WTC11 (cell line): ENCODE measurements around the gene HDGFL3. TPM values are rescaled to one million over a fixed set of nuclear protein-coding genes. Genes with fewer than 3 reads are reported as not detected.

ENCODE experiments used
- ATAC-seq: fragments of 200-7000 bp; cut with Tn5 transposase; 2 replicates; pipeline ENCODE4 v1.10.0; 2021; ENCODE audit warnings: mild to moderate bottlenecking, moderate library complexity
- CTCF ChIA-PET: fragments of 300-600 bp; sonication (Branson Sonifier 250); formaldehyde crosslinking; loops from one replicate; lab custom pipeline; 2021; ENCODE audit warnings: antibody characterized with exemption; lab: Charles Lee
- POLR2A ChIA-PET: fragments of 350-600 bp; sonication (Branson Sonifier 250); formaldehyde crosslinking; loops from one replicate; lab custom pipeline; 2021; ENCODE audit warnings: antibody characterized with exemption; lab: Charles Lee
- DNase-seq: peaks from one replicate; pipeline ENCODE4 v3.0.0; 2021; ENCODE audit warnings: low spot score
- H3K27ac Mint-ChIP-seq: 2 replicates; pipeline ENCODE4 v1.8.0; 2021; ENCODE audit warnings: mixed read lengths
- H3K27me3 Mint-ChIP-seq: 2 replicates; pipeline ENCODE4 v1.8.0; 2021; ENCODE audit warnings: low read depth, mild to moderate bottlenecking, moderate library complexity, mixed read lengths
- H3K36me3 Mint-ChIP-seq: 2 replicates; pipeline ENCODE4 v1.8.0; 2021; ENCODE audit warnings: mixed read lengths
- H3K4me1 Mint-ChIP-seq: 2 replicates; pipeline ENCODE4 v1.8.0; 2022; ENCODE audit warnings: mixed read lengths
- H3K4me3 Mint-ChIP-seq: 2 replicates; pipeline ENCODE4 v1.8.0; 2021; ENCODE audit warnings: mild to moderate bottlenecking, moderate library complexity, mixed read lengths
- H3K9me3 Mint-ChIP-seq: 2 replicates; pipeline ENCODE4 v1.8.0; 2021; ENCODE audit warnings: mixed read lengths
- E2F1 ChIP-seq: sonication (generic); formaldehyde crosslinking; IDR thresholded peaks from 2 replicates; pipeline ENCODE4 v1.8.0; 2022; ENCODE audit warnings: mild to moderate bottlenecking, missing genetic modification reagents
- E2F4 ChIP-seq: sonication (generic); formaldehyde crosslinking; IDR thresholded peaks from 2 replicates; pipeline ENCODE4 v1.8.1; 2022; ENCODE audit warnings: low read depth, mild to moderate bottlenecking, moderate library complexity, missing genetic modification reagents, borderline replicate concordance
- FOXJ3 ChIP-seq: sonication (generic); formaldehyde crosslinking; IDR thresholded peaks from 2 replicates; pipeline ENCODE4 v1.9.0; 2021; ENCODE audit warnings: missing genetic modification reagents, mild to moderate bottlenecking, borderline replicate concordance
- GABPB1 ChIP-seq: sonication (generic); formaldehyde crosslinking; IDR thresholded peaks from 2 replicates; pipeline ENCODE4 v1.8.1; 2023; ENCODE audit warnings: mild to moderate bottlenecking, missing genetic modification reagents
- JUN ChIP-seq: sonication (generic); formaldehyde crosslinking; IDR thresholded peaks from 2 replicates; pipeline ENCODE4 v1.8.0; 2023; ENCODE audit warnings: mild to moderate bottlenecking, missing genetic modification reagents
- STAT6 ChIP-seq: sonication (generic); formaldehyde crosslinking; conservative IDR thresholded peaks from 2 replicates; pipeline ENCODE4 v1.8.1; 2023; ENCODE audit warnings: mild to moderate bottlenecking, low read depth, missing genetic modification reagents, moderate library complexity
- TEAD4 ChIP-seq: sonication (generic); formaldehyde crosslinking; IDR thresholded peaks from 2 replicates; pipeline ENCODE4 v1.8.0; 2022; ENCODE audit warnings: mild to moderate bottlenecking, missing genetic modification reagents
- ZBTB21 ChIP-seq: sonication (generic); formaldehyde crosslinking; IDR thresholded peaks from 2 replicates; pipeline ENCODE4 v1.8.1; 2023; ENCODE audit warnings: mild to moderate bottlenecking, missing genetic modification reagents, borderline replicate concordance
- ZMAT4 ChIP-seq: fragments of 250-450 bp; sonication (Bioruptor Pico); IDR thresholded peaks from 2 replicates; pipeline ENCODE4 v1.9.0; 2021; ENCODE audit warnings: mild to moderate bottlenecking
- ZNF281 ChIP-seq: sonication (generic); formaldehyde crosslinking; IDR thresholded peaks from 2 replicates; pipeline ENCODE4 v1.8.0; 2023; ENCODE audit warnings: mild to moderate bottlenecking, missing genetic modification reagents
- ZNF423 ChIP-seq: fragments of 250-450 bp; sonication (Bioruptor Pico); IDR thresholded peaks from 2 replicates; pipeline ENCODE4 v2.1.2; 2022; ENCODE audit warnings: mild to moderate bottlenecking, moderate library complexity
- total RNA-seq: library from RNA; stranded (reverse); gene quantifications from 3 replicates; pipeline ENCODE4 v1.2.3, GENCODE V29; 2021
- TF ChIP-seq, protein P1 (sequence below): sonication (generic); formaldehyde crosslinking; IDR thresholded peaks from 2 replicates; pipeline ENCODE4 v1.8.1; 2023; ENCODE audit warnings: mild to moderate bottlenecking, missing genetic modification reagents, borderline replicate concordance
- TF ChIP-seq, protein P2 (sequence below): fragments of 250-450 bp; sonication (Bioruptor Pico); IDR thresholded peaks from 2 replicates; pipeline ENCODE4 v1.9.0; 2021; ENCODE audit warnings: moderate library complexity, mild to moderate bottlenecking, inconsistent platforms, borderline replicate concordance
- TF ChIP-seq, protein P3 (sequence below): sonication (generic); formaldehyde crosslinking; IDR thresholded peaks from 2 replicates; pipeline ENCODE4 v1.8.0; 2022; ENCODE audit warnings: missing genetic modification reagents
- TF ChIP-seq, protein P4 (sequence below): sonication (generic); formaldehyde crosslinking; IDR thresholded peaks from 2 replicates; pipeline ENCODE4 v1.8.1; 2023; ENCODE audit warnings: mild to moderate bottlenecking, moderate library complexity, missing genetic modification reagents

The HDGFL3 gene
- total RNA-seq, 1 experiment from 2014 or later: 124 TPM

DNA sequence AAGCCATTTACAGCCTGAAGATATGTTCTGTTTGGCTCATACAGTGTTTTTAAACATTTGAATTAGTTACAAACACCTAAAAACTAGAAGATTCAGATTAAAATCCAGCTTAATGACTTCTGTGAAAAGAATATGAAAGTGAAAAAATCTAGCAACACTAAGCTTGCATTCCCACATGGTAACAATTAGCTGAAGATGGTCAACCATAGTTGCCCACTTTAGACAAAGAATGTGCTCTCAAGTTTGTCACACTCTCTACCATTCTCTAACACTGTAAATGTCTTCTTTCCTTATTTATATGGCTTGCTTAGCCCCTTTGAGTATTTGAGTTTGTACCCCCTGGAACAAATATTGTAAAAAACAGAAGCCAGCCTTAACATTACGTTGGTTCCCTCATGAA lies 32.7 kb downstream of the HDGFL3 start (continued):
- TF ChIP-seq, protein P1, sequence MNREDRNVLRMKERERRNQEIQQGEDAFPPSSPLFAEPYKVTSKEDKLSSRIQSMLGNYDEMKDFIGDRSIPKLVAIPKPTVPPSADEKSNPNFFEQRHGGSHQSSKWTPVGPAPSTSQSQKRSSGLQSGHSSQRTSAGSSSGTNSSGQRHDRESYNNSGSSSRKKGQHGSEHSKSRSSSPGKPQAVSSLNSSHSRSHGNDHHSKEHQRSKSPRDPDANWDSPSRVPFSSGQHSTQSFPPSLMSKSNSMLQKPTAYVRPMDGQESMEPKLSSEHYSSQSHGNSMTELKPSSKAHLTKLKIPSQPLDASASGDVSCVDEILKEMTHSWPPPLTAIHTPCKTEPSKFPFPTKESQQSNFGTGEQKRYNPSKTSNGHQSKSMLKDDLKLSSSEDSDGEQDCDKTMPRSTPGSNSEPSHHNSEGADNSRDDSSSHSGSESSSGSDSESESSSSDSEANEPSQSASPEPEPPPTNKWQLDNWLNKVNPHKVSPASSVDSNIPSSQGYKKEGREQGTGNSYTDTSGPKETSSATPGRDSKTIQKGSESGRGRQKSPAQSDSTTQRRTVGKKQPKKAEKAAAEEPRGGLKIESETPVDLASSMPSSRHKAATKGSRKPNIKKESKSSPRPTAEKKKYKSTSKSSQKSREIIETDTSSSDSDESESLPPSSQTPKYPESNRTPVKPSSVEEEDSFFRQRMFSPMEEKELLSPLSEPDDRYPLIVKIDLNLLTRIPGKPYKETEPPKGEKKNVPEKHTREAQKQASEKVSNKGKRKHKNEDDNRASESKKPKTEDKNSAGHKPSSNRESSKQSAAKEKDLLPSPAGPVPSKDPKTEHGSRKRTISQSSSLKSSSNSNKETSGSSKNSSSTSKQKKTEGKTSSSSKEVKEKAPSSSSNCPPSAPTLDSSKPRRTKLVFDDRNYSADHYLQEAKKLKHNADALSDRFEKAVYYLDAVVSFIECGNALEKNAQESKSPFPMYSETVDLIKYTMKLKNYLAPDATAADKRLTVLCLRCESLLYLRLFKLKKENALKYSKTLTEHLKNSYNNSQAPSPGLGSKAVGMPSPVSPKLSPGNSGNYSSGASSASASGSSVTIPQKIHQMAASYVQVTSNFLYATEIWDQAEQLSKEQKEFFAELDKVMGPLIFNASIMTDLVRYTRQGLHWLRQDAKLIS (CRISPR knock-in tag): no peak
- TF ChIP-seq, all 79 proteins: peak for 0

GRCh38 chr15:83170474-83171165 lies 37.0 kb downstream of the HDGFL3 start:
- peaks cover 7% of the 10 kb centered on the region for H3K9me3 Mint-ChIP-seq
- TF ChIP-seq, protein P2, sequence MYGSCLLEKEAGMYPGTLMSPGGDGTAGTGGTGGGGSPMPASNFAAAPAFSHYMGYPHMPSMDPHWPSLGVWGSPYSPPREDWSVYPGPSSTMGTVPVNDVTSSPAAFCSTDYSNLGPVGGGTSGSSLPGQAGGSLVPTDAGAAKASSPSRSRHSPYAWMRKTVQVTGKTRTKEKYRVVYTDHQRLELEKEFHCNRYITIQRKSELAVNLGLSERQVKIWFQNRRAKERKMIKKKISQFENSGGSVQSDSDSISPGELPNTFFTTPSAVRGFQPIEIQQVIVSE (CRISPR knock-in tag): no peak
- TF ChIP-seq FOXJ3 (CRISPR knock-in tag) (no peak), ZNF423 (CRISPR knock-in tag) (no peak), JUN (CRISPR knock-in tag) (no peak), ZBTB21 (CRISPR knock-in tag) (no peak), STAT6 (CRISPR knock-in tag) (no peak), GABPB1 (CRISPR knock-in tag) (no peak), E2F1 (CRISPR knock-in tag) (no peak), ZMAT4 (CRISPR knock-in tag) (no peak), ZNF281 (CRISPR knock-in tag) (no peak), TEAD4 (CRISPR knock-in tag) (no peak), E2F4 (no peak)
- TF ChIP-seq, protein P3, sequence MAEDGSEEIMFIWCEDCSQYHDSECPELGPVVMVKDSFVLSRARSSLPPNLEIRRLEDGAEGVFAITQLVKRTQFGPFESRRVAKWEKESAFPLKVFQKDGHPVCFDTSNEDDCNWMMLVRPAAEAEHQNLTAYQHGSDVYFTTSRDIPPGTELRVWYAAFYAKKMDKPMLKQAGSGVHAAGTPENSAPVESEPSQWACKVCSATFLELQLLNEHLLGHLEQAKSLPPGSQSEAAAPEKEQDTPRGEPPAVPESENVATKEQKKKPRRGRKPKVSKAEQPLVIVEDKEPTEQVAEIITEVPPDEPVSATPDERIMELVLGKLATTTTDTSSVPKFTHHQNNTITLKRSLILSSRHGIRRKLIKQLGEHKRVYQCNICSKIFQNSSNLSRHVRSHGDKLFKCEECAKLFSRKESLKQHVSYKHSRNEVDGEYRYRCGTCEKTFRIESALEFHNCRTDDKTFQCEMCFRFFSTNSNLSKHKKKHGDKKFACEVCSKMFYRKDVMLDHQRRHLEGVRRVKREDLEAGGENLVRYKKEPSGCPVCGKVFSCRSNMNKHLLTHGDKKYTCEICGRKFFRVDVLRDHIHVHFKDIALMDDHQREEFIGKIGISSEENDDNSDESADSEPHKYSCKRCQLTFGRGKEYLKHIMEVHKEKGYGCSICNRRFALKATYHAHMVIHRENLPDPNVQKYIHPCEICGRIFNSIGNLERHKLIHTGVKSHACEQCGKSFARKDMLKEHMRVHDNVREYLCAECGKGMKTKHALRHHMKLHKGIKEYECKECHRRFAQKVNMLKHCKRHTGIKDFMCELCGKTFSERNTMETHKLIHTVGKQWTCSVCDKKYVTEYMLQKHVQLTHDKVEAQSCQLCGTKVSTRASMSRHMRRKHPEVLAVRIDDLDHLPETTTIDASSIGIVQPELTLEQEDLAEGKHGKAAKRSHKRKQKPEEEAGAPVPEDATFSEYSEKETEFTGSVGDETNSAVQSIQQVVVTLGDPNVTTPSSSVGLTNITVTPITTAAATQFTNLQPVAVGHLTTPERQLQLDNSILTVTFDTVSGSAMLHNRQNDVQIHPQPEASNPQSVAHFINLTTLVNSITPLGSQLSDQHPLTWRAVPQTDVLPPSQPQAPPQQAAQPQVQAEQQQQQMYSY (CRISPR knock-in tag): no peak
- TF ChIP-seq, protein P4, sequence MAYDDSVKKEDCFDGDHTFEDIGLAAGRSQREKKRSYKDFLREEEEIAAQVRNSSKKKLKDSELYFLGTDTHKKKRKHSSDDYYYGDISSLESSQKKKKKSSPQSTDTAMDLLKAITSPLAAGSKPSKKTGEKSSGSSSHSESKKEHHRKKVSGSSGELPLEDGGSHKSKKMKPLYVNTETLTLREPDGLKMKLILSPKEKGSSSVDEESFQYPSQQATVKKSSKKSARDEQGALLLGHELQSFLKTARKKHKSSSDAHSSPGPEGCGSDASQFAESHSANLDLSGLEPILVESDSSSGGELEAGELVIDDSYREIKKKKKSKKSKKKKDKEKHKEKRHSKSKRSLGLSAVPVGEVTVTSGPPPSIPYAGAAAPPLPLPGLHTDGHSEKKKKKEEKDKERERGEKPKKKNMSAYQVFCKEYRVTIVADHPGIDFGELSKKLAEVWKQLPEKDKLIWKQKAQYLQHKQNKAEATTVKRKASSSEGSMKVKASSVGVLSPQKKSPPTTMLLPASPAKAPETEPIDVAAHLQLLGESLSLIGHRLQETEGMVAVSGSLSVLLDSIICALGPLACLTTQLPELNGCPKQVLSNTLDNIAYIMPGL: no peak

More at GRCh38 chr15:83170474-83171165, 37.0 kb downstream of the HDGFL3 start:
- H3K27ac Mint-ChIP-seq: 0 out of 2 replicates have a peak overlapping the region, but pooled peaks have one; percentile 19
- ATAC-seq: no peak
- CTCF ChIA-PET: no interaction called here
- POLR2A ChIA-PET: no interaction called here
- DNase-seq: no peak
- H3K27me3 Mint-ChIP-seq: no peaks in the 10 kb centered on the region
- peaks cover 44% of the 10 kb centered on the region for H3K4me1 Mint-ChIP-seq
- H3K36me3 Mint-ChIP-seq: no peaks in the 10 kb centered on the region
- H3K4me3 Mint-ChIP-seq: no peak overlapping the region
